Spinal cord (tissue), 10 donors: Measurements from ENCODE around the gene HCAR1. TPM values are rescaled to one million over a fixed set of nuclear protein-coding genes. Genes with fewer than 3 reads are reported as not detected.
"Not testable (repeated sequence)": the region's sequence is repeated elsewhere in the genome, so short reads cannot be mapped to it uniquely, and the experiment has no call there.

Source experiments
- DNase-seq, 6 donors: peaks; one replicate each; pipeline versions ENCODE4 v3.0.0 to v3.0.0-alpha.2; 2013 to 2015; ENCODE audit warnings: low spot score in 6 of 6, low read depth in 4 of 6
- H3K27ac ChIP-seq: one replicate; pipeline ENCODE4 v1.5.1; 2013; ENCODE audit warnings: low read depth, low read length, control low read depth
- H3K27me3 ChIP-seq: one replicate; pipeline ENCODE4 v1.6.1; 2013; ENCODE audit warnings: low read length; ENCODE audit not compliant: control insufficient read depth, insufficient read depth
- H3K36me3 ChIP-seq: one replicate; pipeline ENCODE4 v1.6.1; 2013; ENCODE audit warnings: low read length; ENCODE audit not compliant: control insufficient read depth, insufficient read depth
- H3K4me1 ChIP-seq: one replicate; pipeline ENCODE4 v1.6.1; 2013; ENCODE audit warnings: low read length; ENCODE audit not compliant: control insufficient read depth, insufficient read depth
- H3K4me3 ChIP-seq: one replicate; pipeline ENCODE4 v1.5.1; 2013; ENCODE audit warnings: low read depth, low read length, control low read depth
- H3K9me3 ChIP-seq: one replicate; pipeline ENCODE4 v1.6.1; 2013; ENCODE audit warnings: low read length; ENCODE audit not compliant: control insufficient read depth, insufficient read depth
- WGBS: methylation state at CpG from one replicate; pipeline ENCODE4 v1.1.5; 2013; ENCODE audit warnings: missing lambda C conversion rate; ENCODE audit not compliant: insufficient coverage; 5-methylcytosine and 5-hydroxymethylcytosine counted together
- long read RNA-seq, 4 donors: transcript quantifications; one replicate each; lab custom pipeline, GENCODE V29; 2026
- polyA plus RNA-seq, 2 donors: library from polyadenylated mRNA; unstranded; fragments of 120-200 nt; gene quantifications; one replicate each; pipeline ENCODE4 v1.2.1, GENCODE V29; 2013; ENCODE audit not compliant: insufficient read length in 2 of 2
- total RNA-seq, 2 donors: library from RNA; depleted of rRNA in 1 of 2; stranded (reverse); fragments of 120-200 nt in 1 of 2; fragments of >200 nt in 1 of 2; gene quantifications; one replicate each; pipeline versions ENCODE4 v1.2.3 to v1.2.4, GENCODE V29; 2013 to 2014
- donor health status: healthy.

Gene HCAR1, protein sequence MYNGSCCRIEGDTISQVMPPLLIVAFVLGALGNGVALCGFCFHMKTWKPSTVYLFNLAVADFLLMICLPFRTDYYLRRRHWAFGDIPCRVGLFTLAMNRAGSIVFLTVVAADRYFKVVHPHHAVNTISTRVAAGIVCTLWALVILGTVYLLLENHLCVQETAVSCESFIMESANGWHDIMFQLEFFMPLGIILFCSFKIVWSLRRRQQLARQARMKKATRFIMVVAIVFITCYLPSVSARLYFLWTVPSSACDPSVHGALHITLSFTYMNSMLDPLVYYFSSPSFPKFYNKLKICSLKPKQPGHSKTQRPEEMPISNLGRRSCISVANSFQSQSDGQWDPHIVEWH
- 1 to 10 TPM; 1.7 to 8.0 TPM for total RNA-seq
- 1 to 10 TPM in 1 of 2 donors, under 1 TPM in 1; 0.84 to 2.1 TPM for polyA plus RNA-seq
- long read RNA-seq, donor 1, full-length matches to known transcripts, result 4 of 4 reads
- long read RNA-seq, donor 1, partial matches to known transcripts, result 0 of 4 reads
- long read RNA-seq, donor 1, other reads (novel, unspliced or antisense), result 0 of 4 reads
- long read RNA-seq, donor 2, result 0 reads
- long read RNA-seq, donor 3, full-length matches to known transcripts, result 2 of 2 reads
- long read RNA-seq, donor 3, partial matches to known transcripts, result 0 of 2 reads
- long read RNA-seq, donor 3, other reads (novel, unspliced or antisense), result 0 of 2 reads
- long read RNA-seq, donor 4, full-length matches to known transcripts, result 1 of 1 reads
- long read RNA-seq, donor 4, partial matches to known transcripts, result 0 of 1 reads
- long read RNA-seq, donor 4, other reads (novel, unspliced or antisense), result 0 of 1 reads

DNA sequence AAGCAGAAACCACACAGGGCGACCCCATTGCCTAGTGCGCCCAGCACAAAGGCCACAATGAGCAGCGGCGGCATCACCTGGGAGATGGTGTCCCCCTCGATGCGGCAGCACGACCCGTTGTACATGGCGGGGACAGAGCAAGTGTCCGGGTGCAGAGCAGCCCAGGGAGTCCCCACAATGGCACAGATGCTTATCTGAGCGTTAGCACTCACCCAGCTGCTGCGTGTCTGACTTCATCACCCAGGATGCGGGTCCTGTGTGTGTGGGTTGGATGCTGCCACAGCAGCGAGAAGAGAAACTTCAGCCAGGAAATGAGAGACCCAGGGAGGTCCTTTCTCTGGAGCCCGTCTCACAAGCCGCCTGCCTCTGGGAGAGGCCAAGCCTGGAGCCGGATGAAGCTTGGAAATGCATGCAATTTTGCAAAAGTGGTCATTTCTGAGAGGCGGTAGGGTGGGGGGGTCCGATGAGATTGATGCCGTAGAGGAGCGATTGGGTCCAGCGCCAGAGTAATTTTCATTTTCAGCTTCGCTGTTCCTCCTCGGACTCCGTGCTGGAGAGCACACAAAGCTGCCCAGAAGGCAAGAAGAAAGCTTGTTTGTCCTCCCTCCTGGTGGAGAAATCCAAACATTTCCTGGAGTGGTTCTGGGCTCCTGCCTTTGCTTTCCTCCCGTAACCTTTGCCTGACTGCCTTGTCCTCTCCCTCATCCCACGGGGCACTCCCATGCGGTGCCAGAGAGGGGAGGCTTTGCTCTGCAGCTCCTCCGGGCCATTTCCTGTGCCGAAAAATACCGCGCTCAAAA lies at the start of gene HCAR1:
Gene HCAR1 (minus strand): TSS at position 630 of the 800 bp plus-strand sequence. CDS start 505 bp downstream, at position 125.
- H3K36me3 ChIP-seq, result no peaks in the 10 kb centered on the region
- DNase-seq, result peak in 1 of 6 donors; percentile 54
- H3K27me3 ChIP-seq, result no peaks in the 10 kb centered on the region
- H3K4me3 ChIP-seq, result peak within 1 kb of the TSS; percentile 31
- peak within 1 kb of the TSS; percentile 60 for H3K27ac ChIP-seq
- H3K9me3 ChIP-seq, result no peaks in the 10 kb centered on the region
- whole genome bisulfite sequencing, result 77% methylated on average over 28 of the region's 32 CpGs
- peaks cover 14% of the 10 kb centered on the region for H3K4me1 ChIP-seq

DNA sequence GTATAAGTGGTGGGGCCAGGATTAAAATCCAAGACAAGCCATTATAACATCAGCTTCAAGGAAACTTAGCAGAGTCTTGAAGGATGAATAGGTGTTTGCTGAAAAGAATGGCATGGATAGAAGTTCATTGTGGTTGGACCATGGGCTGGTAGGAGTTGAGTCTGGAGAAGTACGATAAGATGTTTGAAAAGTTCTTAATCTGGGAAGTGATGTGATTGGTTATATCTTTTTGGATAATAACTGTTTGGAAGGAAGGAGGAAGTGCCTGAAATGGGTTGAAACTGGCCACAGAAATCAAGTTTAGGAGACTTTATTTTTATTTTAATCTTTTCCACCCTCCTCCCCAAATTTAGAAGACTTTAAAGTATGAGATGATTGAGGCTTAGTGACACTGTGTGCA lies 26.9 kb upstream of the HCAR1 start:
- H3K36me3 ChIP-seq, result peaks cover 52% of the 10 kb centered on the region
- no peak overlapping the region for H3K27ac ChIP-seq
- no peak for DNase-seq
- H3K4me1 ChIP-seq, result peaks cover 10% of the 10 kb centered on the region
- no peaks in the 10 kb centered on the region for H3K27me3 ChIP-seq
- WGBS, result 86% methylated on average over 1 of the region's 1 CpG
- H3K9me3 ChIP-seq, result no peaks in the 10 kb centered on the region
- H3K4me3 ChIP-seq, result no peak overlapping the region

DNA sequence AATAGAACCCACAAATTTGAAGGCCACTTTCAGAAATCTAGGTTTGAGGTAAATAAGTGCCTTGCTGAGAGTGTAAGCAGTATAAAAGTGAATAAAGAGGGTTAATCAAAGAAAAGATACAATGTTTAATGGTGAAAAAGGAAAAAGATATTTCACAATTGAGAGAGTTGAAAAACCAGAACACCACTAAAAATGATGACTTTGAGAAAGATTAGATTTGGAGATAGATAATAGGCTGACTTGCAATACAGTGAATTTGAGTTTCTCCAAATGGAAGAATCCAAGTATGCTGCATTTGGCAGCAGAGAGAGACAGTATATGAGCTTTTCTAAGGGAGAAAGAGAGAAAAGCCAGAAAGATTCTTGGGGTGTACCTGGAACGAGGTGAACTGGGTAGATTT lies 24.1 kb upstream of the HCAR1 start:
- Histone ChIP-seq H3K27me3 (no peaks in the 10 kb centered on the region), H3K9me3 (no peaks in the 10 kb centered on the region), H3K4me3 (no peak overlapping the region), H3K36me3 (peaks cover 38% of the 10 kb centered on the region), H3K4me1 (peaks cover 13% of the 10 kb centered on the region), H3K27ac (no peak overlapping the region)
- WGBS, result no CpG with 5 or more reads among the region's 1 CpG
- no peak for DNase-seq

DNA sequence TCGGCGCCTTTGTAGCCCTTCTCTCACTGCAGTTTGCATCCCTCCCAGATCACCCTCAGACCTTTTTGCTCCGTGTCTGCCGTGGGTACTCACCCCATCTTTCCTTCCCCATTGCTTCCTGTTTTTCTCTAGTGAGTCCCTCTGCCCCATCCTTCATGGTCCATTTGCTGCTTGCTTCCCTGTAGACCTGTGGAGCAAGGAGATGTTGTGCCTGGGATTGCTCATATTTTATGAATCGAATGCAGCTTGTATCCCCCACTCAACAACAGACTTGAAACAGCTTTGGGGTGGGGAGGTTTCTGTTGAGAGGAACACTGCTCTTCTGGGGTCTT lies 22.6 kb upstream of the HCAR1 start:
- peak in 1 of 6 donors; percentile 10 for DNase-seq
- Histone ChIP-seq H3K9me3 (no peaks in the 10 kb centered on the region), H3K36me3 (peaks cover 27% of the 10 kb centered on the region), H3K4me1 (peaks cover 13% of the 10 kb centered on the region), H3K27ac (peak overlapping the region; percentile 88), H3K4me3 (peak overlapping the region; percentile 90), H3K27me3 (no peaks in the 10 kb centered on the region)
- 0% methylated on average over 4 of the region's 5 CpGs for WGBS

DNA sequence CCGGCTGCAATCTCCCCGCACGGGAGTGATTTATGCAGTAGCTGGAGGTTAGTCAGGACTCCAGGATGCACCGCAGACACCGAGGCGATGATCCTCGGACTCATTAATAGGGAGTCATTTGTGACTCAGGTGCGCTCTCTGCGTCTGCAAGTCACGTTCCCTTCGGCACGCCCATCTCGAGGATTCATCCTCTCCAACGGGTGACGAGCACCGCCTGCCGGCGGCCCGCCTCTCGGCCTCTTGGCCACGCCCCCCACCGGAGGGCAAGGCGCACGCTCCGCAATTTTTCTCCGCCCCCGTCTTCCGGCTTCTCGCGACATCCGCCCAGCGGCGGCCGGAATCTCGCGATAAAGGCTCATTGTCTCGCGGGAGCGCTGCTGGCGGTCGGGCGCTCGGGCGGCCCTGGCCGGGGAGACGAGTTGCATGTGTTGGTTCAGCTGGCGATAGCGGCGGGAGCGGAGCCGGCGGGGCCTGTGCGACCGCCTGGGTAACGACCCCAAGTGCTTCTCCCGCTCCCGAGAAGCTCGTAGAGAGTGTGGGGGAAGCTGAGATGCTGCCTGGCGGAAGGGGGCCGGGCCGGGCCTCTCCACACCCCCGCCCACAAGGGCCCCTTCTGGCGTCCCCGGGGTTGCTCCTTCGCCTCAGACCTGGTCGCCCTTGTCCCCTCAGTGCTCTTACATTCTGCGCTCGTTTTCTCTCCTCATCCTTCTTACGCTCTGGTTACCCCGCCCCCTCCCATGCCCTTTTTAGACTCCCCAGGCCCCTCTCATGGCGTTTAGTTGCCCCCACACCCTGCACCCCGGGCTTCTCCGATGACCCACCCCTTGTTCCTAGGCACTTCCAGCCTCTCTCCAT lies 22.0 kb upstream of the HCAR1 start, which contains the start of gene DENR:
Gene DENR (plus strand): TSS at position 361 of the 855 bp plus-strand sequence. CDS start 878 bp downstream, outside the sequence.
- Histone ChIP-seq H3K36me3 (peaks cover 22% of the 10 kb centered on the region), H3K27me3 (no peaks in the 10 kb centered on the region), H3K4me1 (peaks cover 13% of the 10 kb centered on the region), H3K27ac (peak within 1 kb of the TSS; percentile 88), H3K4me3 (peak within 1 kb of the TSS; percentile 90), H3K9me3 (no peaks in the 10 kb centered on the region)
- peak; percentile 89 to 99 (median 96) for DNase-seq
- under 1% methylated on average over 72 of the region's 73 CpGs for WGBS

DNA sequence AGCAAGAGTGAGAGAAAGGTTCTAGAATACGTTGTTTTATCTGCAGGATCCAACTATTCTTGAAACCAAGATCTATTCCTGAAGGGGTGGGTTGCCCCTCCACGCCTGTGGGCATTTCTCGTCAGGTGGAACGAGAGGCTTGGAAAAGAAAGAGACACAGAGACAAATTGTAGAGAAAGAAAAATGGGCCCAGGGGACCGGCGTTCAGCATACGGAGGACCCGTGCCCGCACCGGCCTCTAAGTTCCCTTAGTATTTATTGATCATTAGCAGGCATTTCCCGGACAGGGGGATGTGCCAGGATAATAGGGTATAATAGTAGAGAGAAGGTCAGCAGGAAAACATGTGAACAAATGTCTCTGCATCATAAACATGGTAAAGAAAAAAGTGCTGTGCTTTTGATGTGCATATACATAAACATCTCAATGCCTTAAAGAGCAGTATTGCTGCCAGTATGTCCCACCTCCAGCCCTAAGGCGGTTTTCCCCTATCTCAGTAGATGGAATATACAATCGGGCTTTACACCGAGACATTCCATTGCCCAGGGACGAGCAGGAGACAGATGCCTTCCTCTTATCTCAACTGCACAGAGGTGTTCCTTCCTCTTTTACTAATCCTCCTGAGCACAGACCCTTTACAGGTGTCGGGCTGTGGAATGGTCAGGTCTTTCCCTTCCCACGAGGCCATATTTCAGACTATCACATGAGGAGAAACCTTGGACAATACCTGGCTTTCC lies 20.3 kb upstream of the HCAR1 start:
- Histone ChIP-seq H3K36me3 (peaks cover 12% of the 10 kb centered on the region), H3K4me1 (peaks cover 13% of the 10 kb centered on the region)
- WGBS, result 52% methylated on average over 9 of the region's 17 CpGs
- not testable (repeated sequence) for H3K27me3 ChIP-seq, H3K27ac ChIP-seq, H3K9me3 ChIP-seq, H3K4me3 ChIP-seq
- DNase-seq, result peak in 1 of 6 donors; percentile 4

DNA sequence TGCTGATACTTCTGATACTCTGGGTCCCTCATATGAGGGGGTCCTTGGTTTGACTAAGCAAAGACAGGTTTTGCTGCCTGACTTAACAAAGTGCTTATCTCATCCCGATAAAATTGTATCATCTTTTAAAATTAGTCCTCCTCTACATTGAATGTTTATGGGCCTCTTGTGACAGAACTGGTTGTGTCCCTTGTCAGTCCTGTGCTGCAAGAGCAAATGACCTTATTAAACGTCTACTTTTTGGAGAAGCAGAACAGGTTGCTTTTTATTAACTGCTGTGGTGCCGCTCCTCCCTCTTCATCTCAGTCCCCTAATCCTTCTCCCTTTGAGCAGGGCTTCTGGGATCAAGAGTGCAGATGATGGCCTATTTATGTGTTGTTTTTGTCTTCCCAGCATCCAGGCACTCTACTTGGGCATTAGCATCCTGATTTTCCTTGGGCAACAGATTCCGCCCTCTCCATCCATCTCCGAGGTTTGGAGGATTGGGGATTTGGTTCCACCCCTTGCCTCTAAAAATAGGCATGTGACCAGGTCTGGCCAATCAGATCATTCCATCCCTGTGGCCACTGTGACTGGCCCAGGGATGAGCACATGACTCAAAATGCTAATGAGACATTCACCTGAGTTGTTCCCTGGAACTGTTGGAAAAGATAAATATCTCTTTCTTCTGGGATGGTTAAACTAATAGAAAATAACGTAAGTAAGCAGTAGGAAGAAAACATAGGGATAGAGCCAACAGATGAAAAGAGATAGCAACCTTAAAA lies 19.1 kb upstream of the HCAR1 start:
- Histone ChIP-seq H3K4me3 (no peak overlapping the region), H3K36me3 (peaks cover 5% of the 10 kb centered on the region), H3K9me3 (no peaks in the 10 kb centered on the region), H3K4me1 (peaks cover 13% of the 10 kb centered on the region), H3K27ac (no peak overlapping the region), H3K27me3 (no peaks in the 10 kb centered on the region)
- WGBS, result 88% methylated on average over 2 of the region's 6 CpGs
- no peak for DNase-seq
